DND-41 (cell line): ENCODE results near the gene ABCC12.

ENCODE experiments used
- EZH2 ChIP-seq: IDR thresholded peaks from 3 replicates; pipeline ENCODE4 v1.6.1; 2012; ENCODE audit warnings: borderline replicate concordance, low read depth, mild to moderate bottlenecking, moderate library complexity, low read length, inconsistent platforms; ENCODE audit not compliant: severe bottlenecking
- TF ChIP-seq, protein P1 (sequence below): IDR thresholded peaks from 2 replicates; pipeline ENCODE4 v1.5.1; 2012; ENCODE audit warnings: borderline replicate concordance, low read length, moderate library complexity, mild to moderate bottlenecking; ENCODE audit not compliant: poor library complexity, severe bottlenecking; ENCODE audit errors: extremely low read depth

DNA sequence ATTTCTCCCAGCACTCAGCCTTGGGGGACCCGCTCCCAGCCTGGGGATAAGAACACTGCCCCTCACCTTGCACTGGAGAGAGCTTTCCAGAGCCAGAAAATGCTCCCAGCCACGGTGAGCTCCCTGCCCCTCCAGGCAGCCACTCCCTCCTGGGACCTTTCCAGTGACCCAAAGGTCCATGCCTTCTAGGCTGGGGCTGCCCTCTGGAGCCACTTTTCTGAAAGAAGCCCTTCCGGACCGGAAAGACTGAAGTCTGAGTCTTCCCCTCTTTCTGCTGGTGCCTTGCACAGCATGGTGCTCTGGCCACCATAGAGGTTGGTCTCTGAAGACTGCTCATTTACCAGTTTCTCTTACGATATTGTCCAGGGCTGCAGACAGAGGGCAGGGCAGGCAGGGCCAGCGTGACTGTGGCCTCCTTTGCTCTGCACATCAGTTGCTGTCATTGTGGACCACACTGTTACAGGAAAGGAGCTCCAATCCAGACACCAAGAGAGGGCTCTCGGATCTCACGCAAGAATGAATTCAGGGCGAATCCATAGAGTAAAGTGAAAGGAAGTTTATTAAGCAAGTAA is 7.1 kb upstream of the ABCC12 start:
- TF ChIP-seq, protein P1, sequence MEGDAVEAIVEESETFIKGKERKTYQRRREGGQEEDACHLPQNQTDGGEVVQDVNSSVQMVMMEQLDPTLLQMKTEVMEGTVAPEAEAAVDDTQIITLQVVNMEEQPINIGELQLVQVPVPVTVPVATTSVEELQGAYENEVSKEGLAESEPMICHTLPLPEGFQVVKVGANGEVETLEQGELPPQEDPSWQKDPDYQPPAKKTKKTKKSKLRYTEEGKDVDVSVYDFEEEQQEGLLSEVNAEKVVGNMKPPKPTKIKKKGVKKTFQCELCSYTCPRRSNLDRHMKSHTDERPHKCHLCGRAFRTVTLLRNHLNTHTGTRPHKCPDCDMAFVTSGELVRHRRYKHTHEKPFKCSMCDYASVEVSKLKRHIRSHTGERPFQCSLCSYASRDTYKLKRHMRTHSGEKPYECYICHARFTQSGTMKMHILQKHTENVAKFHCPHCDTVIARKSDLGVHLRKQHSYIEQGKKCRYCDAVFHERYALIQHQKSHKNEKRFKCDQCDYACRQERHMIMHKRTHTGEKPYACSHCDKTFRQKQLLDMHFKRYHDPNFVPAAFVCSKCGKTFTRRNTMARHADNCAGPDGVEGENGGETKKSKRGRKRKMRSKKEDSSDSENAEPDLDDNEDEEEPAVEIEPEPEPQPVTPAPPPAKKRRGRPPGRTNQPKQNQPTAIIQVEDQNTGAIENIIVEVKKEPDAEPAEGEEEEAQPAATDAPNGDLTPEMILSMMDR: no peak
- no peak for TF ChIP-seq EZH2
